T-helper 9 cell (primary cell): ENCODE data around the gene AFF3.

ENCODE experiments used
- DNase-seq: peaks from one replicate; pipeline ENCODE4 v3.0.0-alpha.2; 2020

Gene AFF3

GRCh38 chr2:99653433-99653832, 489.0 kb downstream of the AFF3 start:
- DNase-seq, result no peak

- DNase-seq, result no peak
These were observed 489.5 kb downstream of the AFF3 start for GRCh38 chr2:99652862-99653261.

GRCh38 chr2:99651930-99652670, 490.3 kb downstream of the AFF3 start:
- no peak for DNase-seq

GRCh38 chr2:99648906-99649789, 493.2 kb downstream of the AFF3 start:
- no peak for DNase-seq

- DNase-seq, result no peak
These were observed 494.1 kb downstream of the AFF3 start for GRCh38 chr2:99648178-99648844.

- DNase-seq, result no peak
These were observed 496.4 kb downstream of the AFF3 start for GRCh38 chr2:99645960-99646359.

GRCh38 chr2:99644419-99644787, 498.0 kb downstream of the AFF3 start:
- no peak for DNase-seq

- no peak for DNase-seq
These were observed 498.5 kb downstream of the AFF3 start for GRCh38 chr2:99643787-99644418.

- DNase-seq, result no peak
These were observed 500.4 kb downstream of the AFF3 start for GRCh38 chr2:99641999-99642398.

- DNase-seq, result no peak
These were observed 501.7 kb downstream of the AFF3 start for GRCh38 chr2:99640635-99641151.

GRCh38 chr2:99638791-99639190, 503.6 kb downstream of the AFF3 start:
- DNase-seq, result no peak

GRCh38 chr2:99637159-99637697, 505.2 kb downstream of the AFF3 start:
- DNase-seq, result no peak

GRCh38 chr2:99636144-99637034, 506.0 kb downstream of the AFF3 start:
- DNase-seq, result no peak

GRCh38 chr2:99635710-99636109, 506.7 kb downstream of the AFF3 start:
- DNase-seq, result no peak

- DNase-seq, result no peak
These were observed 508.2 kb downstream of the AFF3 start for GRCh38 chr2:99634234-99634633.

GRCh38 chr2:99631700-99632099, 510.7 kb downstream of the AFF3 start:
- no peak for DNase-seq

- DNase-seq, result no peak
These were observed 513.1 kb downstream of the AFF3 start for GRCh38 chr2:99629320-99629719.

GRCh38 chr2:99626158-99626557, 516.2 kb downstream of the AFF3 start:
- DNase-seq, result no peak

- DNase-seq, result no peak
These were observed 517.7 kb downstream of the AFF3 start for GRCh38 chr2:99624677-99625076.

GRCh38 chr2:99623613-99624012, 518.8 kb downstream of the AFF3 start:
- DNase-seq, result no peak

GRCh38 chr2:99623035-99623434, 519.4 kb downstream of the AFF3 start:
- DNase-seq, result no peak
